ENCODE measurements around the gene CXCL3. TPM values are rescaled to one million over a fixed set of nuclear protein-coding genes. Genes with fewer than 3 reads are reported as not detected.

CXCL3 gene
- total RNA-seq, 2 experiments from 2014 or later: not detected

- CTCF ChIA-PET: interaction anchor here (0.6 kb wide), 1 partner anchor 458 kb away, joined by 3 read pairs; no protein-coding TSS in a partner anchor
- POLR2A ChIA-PET: no interaction called here
These were observed 20.4 kb downstream of the CXCL3 start for GRCh38 chr4:74018116-74018515.

GRCh38 chr4:74016068-74016467 lies 22.4 kb downstream of the CXCL3 start:
- CTCF ChIA-PET: no interaction called here

GRCh38 chr4:74015126-74015780 lies 23.2 kb downstream of the CXCL3 start:
- POLR2A ChIA-PET: no interaction called here
- CTCF ChIA-PET: no interaction called here

More at GRCh38 chr4:74016068-74016467, 22.4 kb downstream of the CXCL3 start:
- POLR2A ChIA-PET: no interaction called here

- POLR2A ChIA-PET: no interaction called here
- CTCF ChIA-PET: no interaction called here
These were observed 24.2 kb downstream of the CXCL3 start for GRCh38 chr4:74014332-74014731.

GRCh38 chr4:74013264-74013663 lies 25.2 kb downstream of the CXCL3 start:
- CTCF ChIA-PET: no interaction called here
- POLR2A ChIA-PET: no interaction called here

- CTCF ChIA-PET: no interaction called here
These were observed 26.4 kb downstream of the CXCL3 start for GRCh38 chr4:74012130-74012529.

GRCh38 chr4:74009307-74009706 lies 29.2 kb downstream of the CXCL3 start:
- CTCF ChIA-PET: no interaction called here
- POLR2A ChIA-PET: no interaction called here

More at GRCh38 chr4:74012130-74012529, 26.4 kb downstream of the CXCL3 start:
- POLR2A ChIA-PET: no interaction called here

- ChIA-PET CTCF (no interaction called here), POLR2A (no interaction called here)
These were observed 32.4 kb downstream of the CXCL3 start for GRCh38 chr4:74006009-74006476.

GRCh38 chr4:74005528-74005927 lies 33.0 kb downstream of the CXCL3 start:
- CTCF ChIA-PET: no interaction called here
- POLR2A ChIA-PET: no interaction called here

- ChIA-PET POLR2A (no interaction called here), CTCF (no interaction called here)
These were observed 33.8 kb downstream of the CXCL3 start for GRCh38 chr4:74004668-74005067.

- ChIA-PET POLR2A (no interaction called here), CTCF (no interaction called here)
These were observed 38.2 kb downstream of the CXCL3 start for GRCh38 chr4:74000301-74000700.

- ChIA-PET CTCF (no interaction called here), POLR2A (no interaction called here)
These were observed 40.2 kb downstream of the CXCL3 start, which contains the start of gene CXCL5 for GRCh38 chr4:73998040-73999011. Gene CXCL5, minus strand, starts transcription at chr4:73998677. Its CDS starts 96 bp downstream, at chr4:73998581.

- ChIA-PET POLR2A (no interaction called here), CTCF (no interaction called here)
These were observed 46.4 kb downstream of the CXCL3 start for GRCh38 chr4:73992050-73992449.

- ChIA-PET CTCF (no interaction called here), POLR2A (no interaction called here)
These were observed 46.8 kb downstream of the CXCL3 start for GRCh38 chr4:73991742-73992000.

- ChIA-PET CTCF (no interaction called here), POLR2A (no interaction called here)
These were observed 47.3 kb downstream of the CXCL3 start for GRCh38 chr4:73990988-73991741.

GRCh38 chr4:73989928-73990327 lies 48.6 kb downstream of the CXCL3 start:
- POLR2A ChIA-PET: no interaction called here
- CTCF ChIA-PET: no interaction called here

GRCh38 chr4:73989031-73989430 lies 49.5 kb downstream of the CXCL3 start:
- ChIA-PET CTCF (no interaction called here), POLR2A (no interaction called here)

- POLR2A ChIA-PET: no interaction called here
- CTCF ChIA-PET: no interaction called here
These were observed 50.4 kb downstream of the CXCL3 start, which contains the start of gene PPBP for GRCh38 chr4:73988061-73988460. Gene PPBP, minus strand, starts transcription at chr4:73988190. Its CDS starts 87 bp downstream, at chr4:73988103.
